GM21717 (cell line): ENCODE results near the gene GRN.

Experiments
- ATAC-seq: cut with Tn5 transposase; IDR thresholded peaks from one replicate; pipeline ENCODE4 v1.9.1; 2021; ENCODE audit warnings: mild to moderate bottlenecking, moderate library complexity; ENCODE audit not compliant: unreplicated experiment

GRN gene

GRCh38 chr17:44344939-44345453 is at the start of gene GRN:
Gene GRN, plus strand, starts transcription at chr17:44345302. Its CDS starts 3,863 bp downstream, at chr17:44349165.
- ATAC-seq = peak; percentile 44

- ATAC-seq = no peak
These were observed 47.1 kb upstream of the GRN start for GRCh38 chr17:44297975-44298374.

GRCh38 chr17:44304651-44305050 is 40.5 kb upstream of the GRN start:
- no peak for ATAC-seq

- ATAC-seq = no peak
These were observed 37.5 kb upstream of the GRN start for GRCh38 chr17:44307387-44308186.

GRCh38 chr17:44308320-44308818 is 36.7 kb upstream of the GRN start, which contains the start of gene RUNDC3A:
Gene RUNDC3A, plus strand, starts transcription at chr17:44308601. Its CDS starts 232 bp downstream, at chr17:44308833.
- ATAC-seq = no peak

GRCh38 chr17:44308865-44309264 is 36.2 kb upstream of the GRN start:
- no peak for ATAC-seq

GRCh38 chr17:44309472-44309871 is 35.6 kb upstream of the GRN start:
- ATAC-seq = no peak

- no peak for ATAC-seq
These were observed 34.9 kb upstream of the GRN start for GRCh38 chr17:44310188-44310587.

- no peak for ATAC-seq
These were observed 34.3 kb upstream of the GRN start for GRCh38 chr17:44310609-44311376.

- ATAC-seq = no peak
These were observed 33.4 kb upstream of the GRN start for GRCh38 chr17:44311562-44312181.

GRCh38 chr17:44312396-44313104 is 32.6 kb upstream of the GRN start:
- ATAC-seq = no peak

- ATAC-seq = no peak
These were observed 31.1 kb upstream of the GRN start for GRCh38 chr17:44314031-44314430.

- no peak for ATAC-seq
These were observed 30.6 kb upstream of the GRN start for GRCh38 chr17:44314524-44314868.

- no peak for ATAC-seq
These were observed 30.0 kb upstream of the GRN start for GRCh38 chr17:44314869-44315661.

GRCh38 chr17:44315760-44316731 is 29.1 kb upstream of the GRN start:
- ATAC-seq = no peak

- no peak for ATAC-seq
These were observed 27.6 kb upstream of the GRN start for GRCh38 chr17:44317545-44317944.

GRCh38 chr17:44318077-44318892 is 26.8 kb upstream of the GRN start:
- no peak for ATAC-seq

GRCh38 chr17:44320066-44320465 is 25.0 kb upstream of the GRN start:
- ATAC-seq = no peak
